GM12892 (cell line): ENCODE data around the gene RETREG1.

ENCODE experiments used
- POLR2A ChIP-seq: IDR thresholded peaks from 2 replicates; pipeline ENCODE4 v1.6.1; 2011; ENCODE audit warnings: low read depth, low read length, control low read depth
- POLR2AphosphoS5 ChIP-seq: IDR thresholded peaks from 2 replicates; pipeline ENCODE4 v1.6.1; 2011; ENCODE audit warnings: low read depth, low read length, control low read depth

GRCh38 chr5:16563686-16564085, 53.1 kb downstream of the RETREG1 start:
- TF ChIP-seq POLR2A (no peak), POLR2AphosphoS5 (no peak)
